ENCODE measurements around the gene NIPA2. TPM values are rescaled to one million over a fixed set of nuclear protein-coding genes. Genes with fewer than 3 reads are reported as not detected.

NIPA2 gene
- total RNA-seq, 1 donor from 2014 or later, result 32.0 TPM

DNA sequence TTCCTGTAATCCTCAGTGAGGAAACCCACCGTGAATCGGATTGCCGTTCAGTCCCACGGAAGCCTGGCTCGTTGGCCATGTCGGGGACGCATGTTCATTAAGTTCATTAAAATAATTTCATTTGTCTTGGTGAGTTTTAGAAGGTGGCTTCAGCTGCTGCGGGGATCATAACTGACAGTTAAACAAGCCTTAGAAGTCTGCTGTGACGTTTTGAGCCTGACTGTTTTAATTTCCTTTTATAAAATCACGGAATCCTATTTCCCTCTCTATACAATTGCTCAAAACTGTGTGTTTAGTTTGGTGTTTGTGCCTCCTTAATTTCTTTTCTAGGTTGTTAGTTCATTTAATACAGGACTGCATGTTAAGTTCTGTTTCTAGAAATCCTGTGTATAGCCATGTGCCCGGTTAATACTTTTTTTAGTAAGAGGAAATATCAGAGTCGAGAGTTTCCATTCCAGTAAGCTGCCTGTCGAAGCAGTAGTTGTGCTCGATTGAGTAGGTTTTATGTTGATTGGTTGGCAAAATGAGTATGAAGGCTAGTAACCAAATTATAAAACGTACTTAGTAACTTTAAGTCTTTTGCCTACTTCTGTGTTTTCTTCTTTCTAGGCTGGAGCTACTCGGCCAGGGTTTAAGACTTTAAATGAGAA is 705 bp downstream of the NIPA2 start:
- ATAC-seq, result no peak

DNA sequence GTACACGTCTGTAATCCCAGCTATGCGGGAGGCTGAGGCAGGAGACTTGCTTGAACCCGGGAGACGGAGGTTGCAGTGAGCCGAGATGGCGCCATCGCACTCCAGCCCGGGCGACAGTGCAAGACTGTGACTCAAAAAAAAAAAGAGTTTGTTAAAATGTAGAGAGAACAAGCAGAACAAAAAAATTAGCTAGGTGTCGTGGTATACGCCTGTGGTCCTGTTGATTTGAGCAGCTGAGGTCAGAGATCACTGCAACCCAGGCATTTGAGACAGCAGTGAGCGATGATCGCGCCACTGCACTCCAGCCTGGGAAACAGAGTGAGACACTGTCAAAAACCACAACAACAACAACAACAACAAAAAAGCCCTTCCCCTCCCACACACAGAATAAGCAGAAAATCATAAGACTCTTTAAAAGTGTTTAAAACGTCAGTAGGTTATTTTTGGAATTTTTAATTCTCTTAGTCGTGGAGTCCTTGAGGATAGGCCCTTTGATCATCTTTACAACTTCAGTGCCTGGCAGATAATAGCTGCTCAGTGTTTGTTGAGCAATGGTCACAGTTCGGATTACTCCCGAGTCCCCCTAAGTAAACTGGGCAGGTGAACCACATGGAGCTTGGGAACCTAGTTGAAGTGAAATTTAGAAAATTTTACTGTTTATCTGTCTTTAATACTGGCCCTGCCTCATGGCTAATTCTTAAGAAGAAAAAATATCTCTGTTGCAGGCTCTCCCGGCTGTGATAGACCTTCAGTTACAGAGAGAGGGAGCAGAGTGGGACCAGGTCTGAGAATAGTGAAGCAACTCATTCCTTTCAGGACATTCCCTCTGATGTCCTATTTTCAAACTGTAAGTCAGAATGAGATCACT is 6.2 kb downstream of the NIPA2 start:
- ATAC-seq, result no peak

GRCh38 chr15:22845289-22845900 is 6.9 kb downstream of the NIPA2 start:
- no peak for ATAC-seq

DNA sequence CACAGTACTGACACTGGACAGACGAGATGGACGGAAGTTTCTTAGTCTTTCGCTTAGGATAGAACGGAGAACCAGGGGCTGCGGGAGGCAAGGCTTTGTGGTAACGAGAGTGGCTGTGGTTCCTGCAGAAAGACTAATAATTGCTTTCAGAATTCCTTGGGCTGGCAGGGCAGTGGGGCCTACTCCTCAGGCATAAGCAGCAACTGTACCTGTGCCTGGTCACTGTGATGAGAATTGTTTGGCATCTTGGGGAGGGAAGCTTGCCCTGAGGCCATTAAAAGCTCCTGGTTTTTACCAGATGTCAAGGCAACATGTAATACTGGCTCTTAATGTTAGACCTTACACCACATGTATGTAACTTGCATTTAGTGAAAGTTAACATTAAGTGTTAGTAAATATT is 7.6 kb downstream of the NIPA2 start:
- ATAC-seq, result no peak

GRCh38 chr15:22850055-22850454 is 11.6 kb downstream of the NIPA2 start:
- ATAC-seq, result no peak

- no peak for ATAC-seq
Observed at GRCh38 chr15:22851513-22851912, 13.0 kb downstream of the NIPA2 start.

GRCh38 chr15:22855791-22856190 is 17.3 kb downstream of the NIPA2 start:
- peak; percentile 32 for ATAC-seq

DNA sequence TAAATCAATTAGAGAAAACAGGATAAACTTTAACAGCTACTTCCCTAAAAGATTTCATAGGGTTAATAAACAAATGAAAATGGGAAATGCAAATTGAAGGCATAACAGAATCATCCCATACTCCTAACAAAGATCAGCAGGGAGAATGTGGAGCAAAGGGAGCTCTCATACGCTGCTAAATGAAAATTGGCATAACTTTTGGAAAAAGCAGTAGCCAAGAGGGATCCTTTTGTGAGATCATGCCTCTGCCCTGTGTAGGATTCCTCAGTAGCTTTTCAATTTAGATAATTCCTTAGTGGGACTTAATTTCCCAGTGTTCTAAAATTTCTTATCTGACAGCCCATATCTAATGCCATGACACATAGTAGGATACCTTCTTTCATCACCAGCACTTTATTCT is 18.2 kb downstream of the NIPA2 start:
- no peak for ATAC-seq

GRCh38 chr15:22861161-22861560 is 22.7 kb downstream of the NIPA2 start:
- no peak for ATAC-seq

GRCh38 chr15:22863356-22863755 is 24.9 kb downstream of the NIPA2 start:
- no peak for ATAC-seq

DNA sequence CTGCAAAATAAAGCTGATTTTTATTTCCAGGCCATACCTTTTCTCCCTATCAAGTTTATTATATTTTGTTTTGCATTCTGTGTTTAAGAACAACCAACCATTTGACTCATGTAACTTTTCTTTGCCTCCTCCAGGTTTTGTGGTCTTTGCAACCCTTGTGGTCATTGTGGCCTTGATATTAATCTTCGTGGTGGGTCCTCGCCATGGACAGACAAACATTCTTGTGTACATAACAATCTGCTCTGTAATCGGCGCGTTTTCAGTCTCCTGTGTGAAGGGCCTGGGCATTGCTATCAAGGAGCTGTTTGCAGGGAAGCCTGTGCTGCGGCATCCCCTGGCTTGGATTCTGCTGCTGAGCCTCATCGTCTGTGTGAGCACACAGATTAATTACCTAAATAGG is 27.6 kb downstream of the NIPA2 start:
- no peak for ATAC-seq

DNA sequence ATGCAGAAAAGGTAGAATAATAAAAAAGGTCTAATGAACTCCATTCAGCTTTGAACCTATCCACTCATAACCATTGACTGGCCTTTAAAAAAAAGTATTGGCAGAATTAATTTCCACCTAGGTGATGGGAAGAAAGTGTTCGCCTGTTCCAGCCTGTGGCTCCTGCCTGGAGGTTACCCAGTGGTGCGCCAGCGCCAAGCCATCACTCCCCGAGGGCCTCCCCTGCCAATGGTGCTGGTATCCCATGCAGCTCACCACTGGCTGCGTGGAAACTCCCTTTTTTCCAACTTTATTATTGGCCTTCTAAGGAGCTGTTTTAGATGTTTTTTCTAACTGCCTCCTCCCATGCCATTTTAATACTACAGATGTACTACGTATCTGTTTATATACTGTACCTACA is 29.4 kb downstream of the NIPA2 start:
- ATAC-seq, result no peak

- ATAC-seq, result no peak
Observed at GRCh38 chr15:22868495-22868894, 30.0 kb downstream of the NIPA2 start.

DNA sequence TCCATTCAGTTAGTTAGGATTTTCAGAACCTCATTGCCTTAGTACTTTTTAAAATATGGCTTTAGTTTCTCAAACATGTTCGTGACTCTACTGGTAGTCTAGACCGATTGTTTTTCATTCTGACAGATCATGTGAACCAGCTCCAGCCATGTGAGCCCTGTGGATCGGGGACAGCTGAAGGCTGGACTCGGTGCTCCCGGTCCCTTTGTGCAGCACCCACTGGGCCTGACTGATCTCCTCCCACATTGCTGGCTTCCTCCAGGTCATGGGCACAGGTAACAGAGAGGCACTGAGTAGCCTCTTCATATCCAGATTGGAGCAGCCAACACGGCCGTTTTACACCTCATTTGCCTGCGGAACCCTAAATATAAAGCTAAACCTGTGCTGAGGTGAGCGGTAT is 30.5 kb downstream of the NIPA2 start:
- no peak for ATAC-seq

- ATAC-seq, result no peak
Observed at GRCh38 chr15:22869856-22870255, 31.4 kb downstream of the NIPA2 start.

DNA sequence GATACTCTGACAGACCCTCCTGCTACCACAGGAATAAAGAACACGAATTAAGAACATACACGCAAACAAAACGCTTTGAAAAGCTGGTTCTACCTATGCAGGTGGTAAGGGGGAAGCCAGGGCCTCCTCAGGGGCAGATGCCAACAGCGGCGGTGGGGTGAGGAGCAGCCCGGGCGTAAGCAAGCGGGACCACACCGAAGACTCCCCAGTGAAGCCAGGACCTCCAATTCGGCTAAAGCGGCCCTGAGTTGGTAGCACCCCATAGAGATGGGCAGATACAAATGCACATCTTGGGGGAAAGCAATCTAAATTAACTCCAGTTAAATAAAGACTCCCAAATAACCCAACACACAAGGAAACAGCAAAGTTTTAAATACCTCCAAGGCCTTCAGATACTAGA is 32.4 kb downstream of the NIPA2 start:
- ATAC-seq, result no peak

GRCh38 chr15:22871481-22872086 is 33.1 kb downstream of the NIPA2 start:
- peak; percentile 40 for ATAC-seq

GRCh38 chr15:22872936-22873701 is 34.7 kb downstream of the NIPA2 start:
- ATAC-seq, result peak; percentile 5

- no peak for ATAC-seq
Observed at GRCh38 chr15:22873841-22874240, 35.4 kb downstream of the NIPA2 start.

DNA sequence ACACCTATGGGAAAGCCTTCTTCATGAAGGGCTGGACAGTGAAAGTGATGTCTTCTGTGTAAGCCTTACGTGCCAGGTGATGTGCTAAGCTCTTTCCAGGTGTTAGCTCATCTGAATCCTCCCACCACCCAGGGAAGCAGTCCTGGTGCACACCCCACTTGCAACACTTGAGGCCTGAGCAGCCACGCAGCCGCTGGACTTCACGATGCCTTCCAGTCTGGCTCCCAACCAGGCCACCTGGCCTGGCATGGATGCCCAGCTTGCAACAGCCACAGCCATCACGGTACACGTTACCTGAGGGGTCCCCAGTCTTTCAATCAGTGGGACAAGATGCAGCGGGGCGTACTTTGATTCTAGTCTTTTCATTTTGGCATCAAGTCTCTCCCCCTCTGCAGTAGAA is 35.8 kb downstream of the NIPA2 start:
- ATAC-seq, result no peak

GRCh38 chr15:22874966-22875365 is 36.5 kb downstream of the NIPA2 start:
- ATAC-seq, result no peak

GRCh38 chr15:22877117-22877516 is 38.7 kb downstream of the NIPA2 start:
- no peak for ATAC-seq

GRCh38 chr15:22877607-22878006 is 39.1 kb downstream of the NIPA2 start:
- ATAC-seq, result peak; percentile 8

Data from esophagus mucosa (tissue), 1 donor.